Stimulated activated CD8-positive, alpha-beta memory T cell treated with anti-CD3 and anti-CD28 coated beads, Interleukin-7, amount 100 ng/mL, for 4 hours (primary cell): ENCODE measurements around the gene KRT16.
"Not testable (repeated sequence)": the region's sequence is repeated elsewhere in the genome, so short reads cannot be mapped to it uniquely, and the experiment has no call there.

ENCODE experiments used
- DNase-seq, 2 donors: peaks; one replicate each; pipeline ENCODE4 v3.0.0-alpha.2; 2020; ENCODE audit warnings: low read depth in 2 of 2

The KRT16 gene

GRCh38 chr17:41614767-41615166, 2.2 kb upstream of the KRT16 start:
- not testable (repeated sequence) for DNase-seq

- DNase-seq = no peak
Measured at GRCh38 chr17:41614098-41614497, 1.5 kb upstream of the KRT16 start.

- DNase-seq = no peak
Measured at GRCh38 chr17:41613277-41614082, 913 bp upstream of the KRT16 start.

DNA sequence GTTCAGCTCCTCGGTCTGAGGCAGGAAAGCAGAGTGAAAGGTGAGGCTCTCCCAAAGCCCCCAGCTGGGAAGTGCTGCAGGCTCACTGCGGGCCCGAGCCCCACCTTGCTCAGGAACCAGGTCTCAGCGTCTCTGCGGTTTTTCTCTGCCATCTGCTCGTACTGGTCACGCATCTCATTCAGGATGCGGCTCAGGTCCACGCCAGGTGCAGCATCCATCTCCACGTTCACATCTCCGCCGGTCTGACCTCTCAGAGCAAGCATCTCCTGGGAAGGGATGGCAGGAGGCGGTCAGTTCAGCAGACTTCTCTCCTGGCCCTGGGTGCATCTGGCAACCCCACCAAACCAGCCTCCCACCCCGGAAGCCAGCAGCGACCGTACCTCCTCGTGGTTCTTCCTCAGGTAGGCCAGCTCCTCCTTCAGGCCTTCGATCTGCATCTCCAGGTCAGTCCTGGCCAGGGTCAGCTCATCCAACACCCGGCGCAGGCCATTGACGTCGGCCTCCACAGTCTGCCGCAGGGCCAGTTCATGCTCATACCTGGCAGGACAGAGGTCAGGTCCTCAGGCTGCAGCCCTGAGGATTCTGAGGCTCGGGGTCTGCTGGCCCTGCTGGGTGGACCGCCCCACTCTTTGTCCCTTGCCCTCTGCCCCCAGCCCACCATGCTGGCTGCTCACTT, 1.5 kb downstream of the KRT16 start:
- no peak for DNase-seq

DNA sequence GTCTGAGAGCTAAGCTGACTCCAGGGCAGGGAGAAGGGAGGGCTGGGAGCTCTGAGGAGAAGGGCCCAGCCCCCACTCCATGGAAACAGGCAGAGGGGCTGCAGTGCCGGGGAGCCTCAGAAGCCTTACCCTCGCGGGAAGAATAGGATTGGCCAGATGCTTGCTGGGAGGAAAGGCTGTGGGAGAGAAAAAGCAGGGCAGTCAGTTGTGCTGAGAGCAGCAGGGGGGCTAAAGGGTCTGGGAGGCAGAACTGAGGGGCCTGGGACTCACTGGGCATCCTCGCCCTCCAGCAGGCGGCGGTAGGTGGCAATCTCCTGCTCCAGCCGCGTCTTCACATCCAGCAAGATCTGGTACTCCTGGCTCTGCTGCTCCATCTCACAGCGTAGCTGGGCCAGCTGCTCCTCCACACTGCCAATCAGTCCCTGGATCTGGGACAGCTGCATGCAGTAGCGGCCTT, 2.5 kb downstream of the KRT16 start:
- DNase-seq = not testable (repeated sequence)

GRCh38 chr17:41606930-41607329, 5.6 kb downstream of the KRT16 start:
- not testable (repeated sequence) for DNase-seq

GRCh38 chr17:41602524-41602923, 10.0 kb downstream of the KRT16 start:
- no peak for DNase-seq

GRCh38 chr17:41600318-41600717, 12.2 kb downstream of the KRT16 start:
- no peak for DNase-seq

GRCh38 chr17:41599680-41600079, 12.9 kb downstream of the KRT16 start:
- no peak for DNase-seq

DNA sequence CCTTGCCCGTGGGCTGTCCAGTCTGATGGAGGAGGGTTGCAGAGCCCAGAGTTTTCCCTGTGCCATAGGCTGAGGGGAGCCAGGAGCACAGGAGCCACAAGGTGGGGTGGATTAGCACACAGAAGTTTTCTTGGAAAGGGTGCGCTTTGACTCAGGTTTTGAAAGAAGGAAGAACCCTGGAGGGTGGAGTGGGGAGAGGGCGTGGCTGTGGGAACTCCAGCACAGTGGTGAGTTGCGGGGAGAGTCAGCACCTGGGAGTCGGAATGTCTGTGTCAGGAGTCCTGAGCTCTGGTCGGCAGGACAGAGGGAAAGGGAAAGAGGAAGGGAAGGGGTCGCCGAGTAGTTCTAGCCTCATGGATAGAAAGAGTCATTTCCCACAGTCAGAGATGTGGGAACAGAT, 17.0 kb downstream of the KRT16 start:
- DNase-seq = no peak

DNA sequence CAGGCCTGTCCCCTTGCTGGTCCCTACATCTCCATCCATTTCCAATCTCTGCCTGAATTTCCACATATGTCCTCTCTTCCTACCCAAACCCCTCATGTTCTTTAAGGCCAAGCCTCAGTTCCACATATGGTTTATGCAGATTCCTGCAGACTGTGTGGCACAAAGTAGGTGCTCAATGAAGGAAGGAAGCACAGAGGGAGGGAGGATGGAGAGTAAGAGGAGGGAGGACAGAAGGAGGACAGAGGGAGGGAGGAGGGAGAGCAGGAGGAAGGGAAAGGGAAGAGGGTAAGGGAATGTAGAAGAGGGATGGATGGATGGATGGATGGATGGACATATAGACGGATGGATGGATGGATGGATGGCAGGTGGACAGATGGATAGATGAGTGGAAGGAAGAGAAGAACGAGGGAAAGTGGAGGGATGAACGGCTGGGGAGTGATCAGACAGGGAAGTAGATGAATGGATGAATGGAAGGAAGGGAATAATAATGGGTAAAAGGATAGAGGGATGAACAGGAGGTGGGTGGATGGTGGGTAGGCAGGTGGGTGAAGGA, 18.1 kb downstream of the KRT16 start:
- no peak for DNase-seq

GRCh38 chr17:41593306-41593981, 19.1 kb downstream of the KRT16 start:
- no peak for DNase-seq

GRCh38 chr17:41592601-41593305, 19.8 kb downstream of the KRT16 start:
- no peak for DNase-seq

DNA sequence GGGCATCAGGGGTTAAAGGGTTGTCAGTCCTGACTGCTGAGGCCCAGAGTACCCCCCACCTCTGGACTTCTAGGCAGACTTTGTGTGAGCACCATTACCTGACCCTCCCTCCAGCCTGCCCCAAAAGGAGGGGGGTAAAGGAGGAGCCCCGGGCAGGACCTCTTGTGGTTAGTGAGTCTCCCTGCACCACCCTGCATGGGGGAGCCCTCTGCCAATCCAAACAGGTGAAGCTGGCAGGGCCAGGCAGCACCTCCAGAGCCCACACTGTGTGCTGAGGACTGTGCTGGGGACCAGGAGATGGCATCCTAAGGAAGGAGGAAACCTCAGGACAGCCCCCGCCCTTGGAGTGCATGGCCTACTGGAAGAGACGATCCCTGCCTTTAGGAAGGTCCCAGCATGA, 23.3 kb downstream of the KRT16 start:
- no peak for DNase-seq

GRCh38 chr17:41588126-41588810, 24.3 kb downstream of the KRT16 start:
- no peak for DNase-seq

DNA sequence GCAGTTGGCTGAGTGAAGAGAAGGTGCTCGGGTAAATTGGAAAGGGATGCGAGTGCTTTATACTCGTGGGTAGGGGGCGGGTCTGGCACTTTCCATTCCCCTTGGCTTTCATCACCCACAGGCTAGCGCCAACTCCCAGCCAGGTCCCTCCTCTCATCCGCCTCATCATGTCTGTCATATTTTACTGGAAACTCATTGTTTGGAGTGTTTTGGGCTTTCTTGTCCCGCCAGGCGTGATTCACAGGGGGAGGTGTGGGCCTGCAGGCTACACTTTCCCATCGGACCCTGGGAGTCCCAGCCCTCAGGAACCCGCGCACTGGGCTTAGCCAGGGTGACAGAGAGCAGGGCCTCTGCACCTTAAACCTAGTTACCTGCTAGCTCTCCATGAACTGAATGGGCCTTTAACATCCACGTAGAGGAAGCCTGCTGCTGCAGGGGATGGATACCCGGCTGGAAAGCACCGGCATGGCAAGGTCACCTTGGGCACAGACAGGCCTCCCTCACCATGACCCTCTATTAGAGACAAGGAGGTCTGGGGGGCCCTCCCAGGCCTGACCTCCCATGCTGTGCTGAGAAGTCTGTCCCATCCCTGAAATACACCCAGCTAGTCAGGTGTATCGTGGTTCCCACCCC, 25.6 kb downstream of the KRT16 start, which contains the start of gene KRT14:
Gene KRT14 (minus strand): TSS at position 33 of the 633 bp plus-strand sequence. CDS start 61 bp downstream, outside the sequence.
- no peak for DNase-seq

DNA sequence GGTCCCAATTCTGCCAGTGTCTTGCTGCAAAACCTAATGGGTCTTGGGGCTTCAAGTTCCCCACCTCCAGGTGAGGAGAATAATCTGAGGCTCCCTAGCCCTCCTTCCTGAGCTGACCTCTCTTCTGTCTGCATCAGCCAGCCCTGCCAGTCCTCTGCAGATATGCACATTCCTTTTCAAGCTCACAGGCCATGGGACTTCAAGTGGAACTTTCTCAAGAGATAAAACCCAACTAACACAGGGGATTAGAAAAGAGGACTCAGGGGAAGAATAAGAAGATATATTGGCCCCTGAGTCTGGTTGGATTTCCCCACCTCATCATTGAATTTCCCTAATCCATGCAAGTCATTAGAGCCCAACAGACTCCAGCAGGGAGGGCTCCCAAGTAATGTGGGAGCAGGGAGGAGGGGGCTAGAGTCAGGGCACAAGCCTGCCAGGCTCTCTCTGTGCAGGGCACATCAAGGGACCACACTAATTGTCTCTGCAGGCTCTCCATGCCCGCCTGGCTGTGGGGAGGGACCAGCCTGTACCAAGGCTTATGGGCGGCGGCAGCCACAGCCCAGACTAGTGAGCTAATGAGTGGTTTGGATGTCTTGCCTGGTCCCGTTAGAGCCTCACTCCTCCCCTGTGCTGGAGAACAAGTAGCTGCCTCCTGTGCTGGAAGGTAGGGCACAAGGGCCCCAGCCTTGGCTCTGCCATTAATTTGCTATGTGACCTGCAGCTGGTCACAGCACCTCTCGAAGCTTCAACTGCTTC, 27.1 kb downstream of the KRT16 start:
- no peak for DNase-seq

DNA sequence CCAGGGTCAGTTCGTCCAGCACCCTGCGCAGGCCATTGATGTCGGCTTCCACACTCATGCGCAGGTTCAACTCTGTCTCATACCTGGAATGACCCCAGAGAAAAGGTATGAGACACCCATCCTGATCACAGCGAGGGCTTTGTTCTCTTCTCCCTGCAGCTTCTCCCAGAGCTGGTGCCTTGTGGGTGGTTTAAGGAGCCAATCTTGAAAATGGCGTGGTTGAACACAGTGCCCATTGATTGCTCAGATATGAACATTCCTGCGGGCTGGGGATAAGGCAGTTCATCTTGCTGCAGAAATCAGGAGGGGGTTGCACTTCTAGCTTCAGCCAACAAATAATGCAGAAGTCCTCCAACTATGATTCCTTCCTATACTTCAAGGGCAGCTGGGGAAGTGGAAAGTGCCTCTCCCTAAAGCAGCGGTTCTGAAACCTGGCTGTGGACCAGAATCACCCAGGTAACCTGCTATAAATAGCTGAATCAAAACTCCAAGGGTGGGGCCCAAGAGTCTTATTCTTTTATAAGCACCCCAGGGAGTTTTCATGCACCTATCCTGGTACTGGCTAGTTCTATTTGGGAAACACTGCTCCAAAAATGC, 28.1 kb downstream of the KRT16 start:
- DNase-seq = not testable (repeated sequence)
